HG03066 (cell line): Measurements from ENCODE around the gene CCDC152.
"Not testable (repeated sequence)": the region's sequence is repeated elsewhere in the genome, so short reads cannot be mapped to it uniquely, and the experiment has no call there.

Experiments used
- ATAC-seq: cut with Tn5 transposase; IDR thresholded peaks from one replicate; pipeline ENCODE4 v1.9.1; 2021; ENCODE audit warnings: low read depth; ENCODE audit not compliant: unreplicated experiment

CCDC152 gene, protein sequence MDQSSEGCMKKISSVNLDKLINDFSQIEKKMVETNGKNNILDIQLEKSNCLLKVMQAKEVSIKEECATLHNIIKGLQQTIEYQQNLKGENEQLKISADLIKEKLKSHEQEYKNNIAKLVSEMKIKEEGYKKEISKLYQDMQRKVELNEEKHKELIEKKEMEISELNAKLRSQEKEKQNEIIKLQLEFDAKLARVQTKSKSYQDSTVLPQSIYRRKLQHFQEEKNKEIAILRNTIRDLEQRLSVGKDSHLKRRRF

DNA sequence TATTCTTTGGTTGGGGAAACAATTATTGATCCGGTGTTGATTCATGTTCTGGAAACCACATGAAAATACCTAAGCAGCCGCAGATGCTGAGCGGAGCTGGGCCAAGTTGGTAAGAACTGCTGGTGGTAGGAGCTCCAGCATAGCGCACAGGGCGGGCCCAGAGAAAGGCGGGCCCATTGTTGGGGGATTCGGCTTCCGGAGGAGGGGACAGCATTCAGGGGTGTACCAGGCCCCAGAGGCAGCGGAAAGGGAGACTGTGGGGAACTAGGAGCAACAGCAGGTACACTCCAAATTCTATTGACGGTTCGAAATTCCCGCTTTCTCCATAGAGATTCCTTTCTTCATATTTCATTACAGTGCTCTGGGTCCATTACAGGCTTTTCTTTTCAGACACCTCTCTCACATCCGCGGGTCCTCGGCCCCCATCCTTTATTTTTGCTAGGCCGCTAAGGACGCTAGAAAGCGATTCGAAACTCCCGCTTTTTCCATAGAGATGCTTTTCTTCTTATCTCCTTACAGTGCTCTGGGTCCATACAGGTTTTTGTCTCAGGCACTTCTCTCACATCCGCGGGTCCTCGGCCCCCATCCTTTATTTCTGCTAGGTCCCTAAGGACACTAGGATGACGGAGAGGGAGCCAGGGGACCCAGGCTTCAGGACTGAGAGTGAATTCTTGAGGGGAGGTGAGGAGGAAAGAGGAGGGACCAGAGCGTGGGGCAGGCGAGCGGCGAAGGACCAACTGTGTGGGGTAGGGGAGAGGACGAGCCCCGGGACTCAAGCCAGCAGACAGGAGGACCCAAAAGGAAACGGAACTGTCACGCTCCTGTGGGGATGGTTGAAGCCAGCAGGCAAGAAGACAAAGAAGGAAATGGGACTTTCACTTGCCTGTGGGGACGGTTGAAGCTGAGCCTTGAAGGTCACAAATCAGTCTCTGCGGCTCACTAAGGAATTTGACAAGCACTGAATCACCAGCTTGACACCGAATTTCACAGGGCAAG, at the start of gene CCDC152:
CCDC152 (plus strand) TSS at position 213 of the 996 bp plus-strand sequence. CDS start 2,304 bp downstream, outside the sequence.
- ATAC-seq: peak; percentile 87

- ATAC-seq: no peak
Measured at GRCh38 chr5:42715785-42716184, 40.8 kb upstream of the CCDC152 start.

DNA sequence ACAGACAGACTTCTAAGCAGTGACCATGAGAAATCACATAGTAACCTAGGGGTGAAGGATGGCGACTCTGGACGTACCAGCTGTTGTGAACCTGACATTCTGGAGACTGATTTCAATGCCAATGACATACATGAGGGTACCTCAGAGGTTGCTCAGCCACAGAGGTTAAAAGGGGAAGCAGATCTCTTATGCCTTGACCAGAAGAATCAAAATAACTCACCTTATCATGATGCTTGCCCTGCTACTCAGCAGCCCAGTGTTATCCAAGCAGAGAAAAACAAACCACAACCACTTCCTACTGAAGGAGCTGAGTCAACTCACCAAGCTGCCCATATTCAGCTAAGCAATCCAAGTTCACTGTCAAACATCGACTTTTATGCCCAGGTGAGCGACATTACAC, 38.0 kb upstream of the CCDC152 start:
- ATAC-seq: peak; percentile 76

- no peak for ATAC-seq
Measured at GRCh38 chr5:42719034-42719433, 37.6 kb upstream of the CCDC152 start.

DNA sequence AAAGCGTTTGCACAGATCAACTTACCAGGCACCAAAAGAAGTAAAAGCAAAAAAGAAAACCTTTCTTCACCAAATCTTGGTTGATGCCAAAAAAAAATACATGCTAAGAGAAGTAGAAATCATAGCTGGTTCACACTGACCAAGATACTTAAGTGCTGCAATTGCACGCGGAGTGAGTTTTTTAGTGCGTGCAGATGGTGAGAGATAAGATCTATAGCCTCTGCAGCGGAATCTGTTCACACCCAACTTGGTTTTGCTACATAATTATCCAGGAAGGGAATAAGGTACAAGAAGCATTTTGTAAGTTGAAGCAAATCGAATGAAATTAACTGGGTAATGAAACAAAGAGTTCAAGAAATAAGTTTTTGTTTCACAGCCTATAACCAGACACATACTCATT, 36.4 kb upstream of the CCDC152 start:
- no peak for ATAC-seq

DNA sequence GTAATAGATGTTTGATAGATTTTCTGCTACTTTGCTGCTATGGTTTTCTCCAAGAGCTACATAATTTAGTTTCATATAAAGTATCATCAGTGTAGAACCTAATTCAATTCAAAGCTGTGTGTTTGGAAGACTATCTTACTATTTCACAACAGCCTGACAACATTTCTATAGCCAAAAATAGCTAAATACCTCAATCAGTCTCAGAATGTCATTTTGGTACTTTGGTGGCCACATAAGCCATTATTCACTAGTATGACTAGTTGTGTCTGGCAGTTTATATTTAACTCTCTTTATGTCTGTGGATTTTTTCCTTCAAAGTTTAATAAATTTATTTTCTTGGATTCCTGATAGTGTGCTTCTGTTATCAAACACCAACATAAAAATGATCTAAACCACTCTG, 35.1 kb upstream of the CCDC152 start:
- no peak for ATAC-seq

DNA sequence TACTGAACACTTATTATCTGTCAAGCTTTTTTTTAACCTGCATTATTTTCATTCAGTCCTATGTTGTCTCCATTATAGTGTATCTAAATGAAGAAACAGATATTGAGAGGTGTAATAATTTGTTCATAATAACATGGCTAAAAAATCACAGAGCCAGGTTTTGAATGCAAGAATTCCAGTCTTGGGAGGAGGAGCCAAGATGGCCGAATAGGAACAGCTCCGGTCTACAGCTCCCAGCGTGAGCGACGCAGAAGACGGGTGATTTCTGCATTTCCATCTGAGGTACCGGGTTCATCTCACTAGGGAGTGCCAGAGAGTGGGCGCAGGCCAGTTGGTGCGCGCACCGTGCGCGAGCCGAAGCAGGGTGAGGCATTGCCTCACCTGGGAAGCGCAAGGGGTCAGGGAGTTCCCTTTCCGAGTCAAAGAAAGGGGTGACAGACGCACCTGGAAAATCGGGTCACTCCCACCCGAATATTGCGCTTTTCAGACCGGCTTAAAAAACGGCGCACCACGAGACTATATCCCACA, 22.0 kb upstream of the CCDC152 start:
- ATAC-seq: not testable (repeated sequence)

- no peak for ATAC-seq
Measured at GRCh38 chr5:42740920-42741319, 15.7 kb upstream of the CCDC152 start.

GRCh38 chr5:42745426-42745825, 11.2 kb upstream of the CCDC152 start:
- ATAC-seq: no peak

DNA sequence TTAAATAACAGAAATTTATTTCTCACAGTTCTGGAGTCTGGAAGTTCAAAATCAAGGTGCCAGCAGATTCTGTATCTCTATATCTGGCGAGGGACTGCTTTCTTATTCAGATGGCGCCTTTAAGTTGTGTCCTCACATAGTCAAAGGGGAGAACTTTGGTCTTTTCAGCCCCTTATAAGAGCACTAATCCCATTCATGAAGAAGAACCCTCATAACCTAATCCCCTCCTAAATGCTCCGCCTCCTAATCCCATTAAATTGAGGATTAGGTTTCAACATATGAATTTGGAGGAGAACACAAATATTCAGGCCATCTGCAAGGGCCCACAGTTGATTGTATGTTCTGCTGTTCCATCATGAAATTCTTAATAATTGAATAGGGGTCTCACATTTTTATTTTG, 10.8 kb upstream of the CCDC152 start:
- ATAC-seq: no peak

DNA sequence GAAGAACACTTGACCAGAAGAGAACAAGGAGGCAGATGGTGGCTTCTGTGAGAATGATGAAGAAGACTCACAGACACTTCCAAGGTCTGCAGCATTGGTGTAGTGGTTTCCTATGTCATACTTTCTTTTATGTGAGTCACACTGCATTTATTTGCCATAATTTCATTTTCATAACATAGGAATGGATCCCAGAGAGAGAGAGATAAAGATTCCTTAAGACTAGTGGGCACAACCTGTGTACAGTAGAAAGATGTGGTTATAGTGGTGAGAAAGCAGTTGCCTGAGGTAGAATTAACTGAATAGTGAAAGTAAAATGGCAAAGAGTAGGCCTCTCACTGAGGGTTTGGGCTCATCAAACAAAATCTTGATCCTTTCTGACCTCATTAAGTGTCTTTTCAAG, 7.6 kb upstream of the CCDC152 start:
- ATAC-seq: no peak

DNA sequence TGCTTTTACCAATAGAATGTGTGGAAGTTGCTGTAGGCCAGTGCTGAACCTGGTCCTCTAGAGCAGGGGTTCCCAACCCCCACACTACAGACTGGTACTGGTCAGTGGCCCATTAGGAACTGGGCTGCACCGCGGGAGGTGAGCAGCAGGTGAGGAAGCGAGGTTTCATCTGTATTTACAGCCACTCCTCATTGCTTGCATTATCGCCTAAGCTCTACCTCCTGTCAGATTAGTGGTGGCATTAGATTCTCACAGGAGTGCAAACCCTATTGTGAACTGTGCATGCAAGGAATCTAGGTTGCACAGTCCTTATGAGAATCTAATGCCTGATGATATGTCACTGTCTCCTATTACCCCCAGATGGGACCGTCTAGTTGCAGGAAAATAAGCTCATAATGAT, 6.1 kb upstream of the CCDC152 start:
- no peak for ATAC-seq

- ATAC-seq: no peak
Measured at GRCh38 chr5:42751044-42751443, 5.6 kb upstream of the CCDC152 start.

DNA sequence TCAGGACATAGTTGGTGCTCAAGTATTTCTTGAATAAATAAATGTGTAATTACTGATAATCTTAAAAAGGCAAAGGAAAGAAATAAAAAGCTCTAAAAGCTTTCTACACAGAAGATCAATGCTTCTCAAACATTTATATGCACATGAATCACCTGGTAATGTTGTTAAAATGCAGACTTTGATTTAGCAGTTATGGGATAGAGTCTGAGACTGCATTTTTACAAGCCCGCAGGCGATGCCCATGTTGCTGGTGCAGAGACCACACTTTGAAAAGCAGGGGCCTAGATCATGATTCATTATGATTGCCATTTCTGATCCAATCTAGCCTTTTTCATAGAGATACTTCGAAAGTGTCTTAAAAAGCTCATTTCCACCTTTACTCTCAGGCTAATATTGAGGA, 3.5 kb upstream of the CCDC152 start:
- ATAC-seq: no peak

DNA sequence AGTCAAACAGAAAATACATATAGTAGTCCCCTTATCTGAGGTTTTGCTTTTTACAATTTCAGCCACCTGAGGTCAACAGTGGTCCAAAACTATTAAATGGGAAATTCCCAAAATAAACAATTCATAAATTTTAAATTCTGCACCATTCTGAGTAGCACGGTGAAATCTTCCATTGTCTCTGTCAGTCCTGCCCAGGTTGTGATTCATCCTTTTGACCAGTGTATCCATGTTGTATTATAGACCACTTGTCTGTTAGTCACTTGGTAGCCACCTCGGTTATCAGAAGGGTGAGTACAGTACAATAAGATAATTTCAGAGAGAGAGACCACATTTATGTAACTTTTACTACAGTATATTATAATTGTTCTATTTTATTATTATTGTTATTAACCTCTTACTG, 2.8 kb downstream of the CCDC152 start:
- no peak for ATAC-seq

DNA sequence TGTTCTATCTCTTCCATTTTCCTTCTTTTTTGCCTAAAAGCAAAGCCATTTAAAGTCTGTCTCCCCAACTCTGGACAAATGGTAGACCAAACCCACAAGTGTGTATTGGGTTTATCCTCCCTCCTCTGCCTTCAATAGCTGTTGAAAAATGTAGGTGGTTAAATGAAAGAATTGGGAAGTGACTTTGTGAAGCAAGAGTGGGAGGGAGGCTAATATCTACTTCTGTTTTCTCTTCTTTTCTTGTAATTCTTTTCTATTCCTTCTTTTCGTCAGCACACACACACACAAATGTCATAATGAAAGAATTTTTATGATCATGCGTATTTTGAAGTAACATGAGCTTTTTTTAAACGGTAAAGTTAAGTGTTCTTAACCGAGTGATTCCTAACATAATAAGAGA, 3.8 kb downstream of the CCDC152 start:
- ATAC-seq: no peak

DNA sequence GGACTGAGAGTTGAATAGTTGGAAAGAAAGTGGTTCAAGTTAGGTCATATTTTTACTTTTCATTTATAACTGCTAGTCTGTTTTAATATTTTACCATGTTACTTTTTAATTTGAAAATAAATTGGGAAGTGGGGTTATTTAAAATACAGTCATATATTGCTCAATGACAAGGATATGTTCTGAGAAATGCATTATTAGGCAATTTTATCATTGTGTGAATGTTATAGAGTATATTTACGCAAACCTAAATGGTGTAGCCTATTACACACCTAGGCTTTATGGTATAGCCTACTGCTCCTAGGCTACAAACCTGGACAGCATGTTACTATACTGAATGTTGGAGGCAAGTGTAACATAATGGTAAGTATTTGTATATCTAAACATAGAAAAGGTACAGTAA, 5.2 kb downstream of the CCDC152 start:
- no peak for ATAC-seq

GRCh38 chr5:42767491-42768105, 11.0 kb downstream of the CCDC152 start:
- no peak for ATAC-seq

- no peak for ATAC-seq
Measured at GRCh38 chr5:42768106-42768504, 11.5 kb downstream of the CCDC152 start.

DNA sequence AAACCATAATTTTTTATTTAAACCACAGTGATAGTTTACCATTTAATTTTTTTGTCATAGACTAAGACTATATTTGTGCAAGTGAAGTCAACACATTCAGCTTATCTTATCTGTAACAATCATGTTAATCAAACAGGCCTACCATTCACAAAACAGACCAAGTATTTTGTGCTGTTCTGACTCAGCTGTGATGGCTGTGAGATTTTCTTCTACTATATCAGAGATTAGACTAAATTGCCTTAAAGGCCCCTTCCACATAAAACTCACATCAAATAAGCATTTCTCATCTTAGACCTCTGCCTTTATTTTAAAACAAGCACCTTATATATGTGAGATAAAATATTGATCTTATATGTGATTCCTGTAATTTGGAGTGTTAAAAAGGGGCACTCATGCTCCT, 13.4 kb downstream of the CCDC152 start:
- no peak for ATAC-seq
